GM19463 (cell line): ENCODE results near the gene FMNL2.
"Not testable (repeated sequence)": the region's sequence is repeated elsewhere in the genome, so short reads cannot be mapped to it uniquely, and the experiment has no call there.

ENCODE experiments used
- ATAC-seq: cut with Tn5 transposase; IDR thresholded peaks from one replicate; pipeline ENCODE4 v1.9.1; 2021; ENCODE audit warnings: mild to moderate bottlenecking, moderate library complexity; ENCODE audit not compliant: unreplicated experiment

FMNL2 gene

GRCh38 chr2:152466041-152466440 is 131.1 kb downstream of the FMNL2 start:
- peak; percentile 34 for ATAC-seq

GRCh38 chr2:152466980-152467676 is 132.2 kb downstream of the FMNL2 start:
- peak; percentile 89 for ATAC-seq

- no peak for ATAC-seq
Observed at GRCh38 chr2:152467677-152468410, 132.9 kb downstream of the FMNL2 start.

GRCh38 chr2:152468899-152469692 is 134.1 kb downstream of the FMNL2 start:
- no peak for ATAC-seq

DNA sequence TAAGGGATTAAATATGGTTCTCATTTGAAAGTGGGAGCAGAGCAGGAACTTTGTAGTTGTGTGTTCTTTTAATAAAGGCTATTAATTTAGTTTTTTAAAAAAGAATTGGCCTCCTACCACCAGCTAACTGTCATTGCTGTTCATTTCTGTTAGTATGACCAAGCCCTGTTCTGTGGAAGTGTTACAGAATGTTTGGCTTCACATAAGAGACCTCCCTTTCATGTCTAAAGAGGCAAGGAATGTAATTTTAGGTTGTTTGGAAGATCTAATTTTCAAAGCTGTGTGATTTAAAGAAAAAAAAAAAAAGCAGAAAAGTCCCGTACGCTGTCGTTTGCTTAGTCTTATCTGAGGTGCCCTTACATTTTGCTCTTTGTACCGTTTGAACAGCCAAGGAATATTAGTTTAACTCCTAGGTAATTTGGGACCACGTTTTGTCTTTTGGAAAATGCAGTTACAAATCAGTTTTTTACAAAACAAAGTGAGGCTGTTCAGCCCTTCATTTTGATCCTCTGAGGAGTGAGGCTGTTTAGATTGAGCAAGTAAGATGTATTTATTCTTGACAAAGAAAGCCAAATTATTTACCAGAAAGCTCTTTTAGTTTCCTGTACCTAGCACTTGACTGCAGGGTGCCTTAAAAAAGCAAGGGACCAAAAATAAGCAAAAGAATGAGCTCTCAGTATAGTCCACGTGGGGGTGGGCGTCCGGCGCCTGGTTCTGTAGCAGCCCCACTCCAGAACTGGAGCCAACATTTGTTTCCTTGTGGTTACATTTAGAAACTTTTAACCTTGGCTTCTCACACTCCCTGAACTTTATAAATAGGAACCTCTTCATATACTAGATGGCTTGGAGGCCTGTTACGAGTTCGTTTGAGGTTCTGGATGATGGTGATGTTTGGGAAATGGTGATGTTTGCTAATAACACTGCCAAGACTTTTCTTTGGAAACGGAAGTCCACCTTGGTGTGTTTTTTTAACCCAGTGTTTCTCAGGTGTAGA is 136.2 kb downstream of the FMNL2 start:
- ATAC-seq: no peak

DNA sequence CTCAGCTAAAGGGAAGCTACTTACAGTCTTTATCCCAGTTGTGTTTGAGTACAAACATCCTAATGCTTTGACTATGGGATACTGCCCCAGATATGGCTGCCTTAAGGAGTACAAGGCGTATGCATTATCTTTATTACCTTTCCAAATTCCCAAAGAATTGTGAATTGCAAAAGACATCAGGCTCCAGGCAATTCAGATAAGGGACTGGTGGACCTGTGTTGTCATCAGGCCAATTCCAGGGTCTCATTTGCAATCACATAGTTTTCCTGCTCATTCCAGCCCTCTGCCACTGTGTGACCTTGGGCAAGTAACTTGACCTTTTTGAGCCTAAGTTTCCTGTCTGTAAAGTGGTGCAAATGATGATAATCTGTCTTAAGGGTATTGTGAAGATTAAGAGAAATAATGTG is 137.5 kb downstream of the FMNL2 start:
- ATAC-seq: no peak

DNA sequence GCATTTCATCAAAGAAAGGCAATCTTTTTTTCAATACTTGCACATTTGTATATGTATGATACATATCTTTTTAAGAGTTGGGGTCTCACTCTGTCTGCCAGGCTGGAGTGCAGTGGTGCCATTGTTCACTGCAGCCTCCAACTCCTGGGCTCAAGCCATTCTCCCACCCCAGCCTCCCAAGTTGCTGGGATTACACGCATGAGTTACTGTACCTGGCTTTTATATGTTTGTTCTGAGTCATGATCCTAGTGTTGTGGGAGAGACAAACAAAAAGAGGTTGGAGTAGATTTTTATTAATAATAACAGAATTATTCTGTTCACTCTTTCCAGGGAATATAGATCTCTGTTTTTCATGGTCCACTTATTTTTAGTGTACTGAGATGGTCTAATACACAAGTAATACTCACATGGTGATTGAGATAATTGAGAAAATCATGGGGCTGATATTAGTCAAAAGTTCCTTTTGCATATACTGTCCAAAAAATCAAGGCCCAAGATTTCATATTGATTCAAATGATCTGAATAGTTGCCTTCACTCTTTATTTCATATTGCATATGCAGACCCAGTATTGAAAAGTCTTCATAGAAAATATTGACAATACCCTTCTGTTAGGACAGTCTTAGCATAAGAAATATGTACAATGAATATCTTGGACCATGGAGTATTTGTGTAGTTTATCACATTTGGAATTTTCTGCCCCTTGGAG is 138.3 kb downstream of the FMNL2 start:
- no peak for ATAC-seq

DNA sequence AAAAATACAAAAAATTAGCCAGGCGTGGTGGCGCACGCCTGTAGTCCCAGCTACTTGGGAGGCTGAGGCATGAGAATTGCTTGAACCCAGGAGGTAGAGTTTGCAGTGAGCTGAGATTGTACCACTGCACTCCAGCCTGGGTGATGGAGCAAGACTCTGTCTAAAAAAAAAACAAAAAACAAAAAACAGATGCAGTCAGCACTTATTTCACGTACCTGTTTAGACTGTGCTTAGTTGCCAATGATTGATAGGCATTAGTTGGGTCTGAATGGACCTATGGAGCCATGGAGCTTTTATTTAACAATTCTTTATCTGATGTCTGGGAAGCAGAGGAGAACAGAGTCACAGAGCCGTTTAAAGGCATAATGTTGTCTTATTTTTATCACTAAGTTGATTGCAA is 139.5 kb downstream of the FMNL2 start:
- ATAC-seq: not testable (repeated sequence)

DNA sequence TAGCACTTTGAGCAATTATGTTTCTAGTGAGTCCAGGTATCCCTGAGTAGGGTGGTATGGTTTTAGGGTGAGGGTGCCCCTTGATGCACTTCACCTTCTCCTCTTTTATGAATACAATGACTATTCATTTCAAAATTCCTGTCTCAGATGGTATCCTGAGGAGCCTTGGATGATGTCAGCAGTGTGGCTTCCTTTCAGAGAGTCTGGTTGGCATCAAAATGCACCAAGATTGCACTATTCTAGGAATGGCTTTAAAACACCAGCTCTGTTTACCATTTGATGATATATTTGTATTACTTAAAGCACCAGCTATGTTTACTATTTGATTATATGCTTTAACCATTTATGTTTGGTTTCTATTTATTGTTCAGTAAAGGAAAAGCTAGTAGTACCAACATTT is 141.0 kb downstream of the FMNL2 start:
- ATAC-seq: no peak

DNA sequence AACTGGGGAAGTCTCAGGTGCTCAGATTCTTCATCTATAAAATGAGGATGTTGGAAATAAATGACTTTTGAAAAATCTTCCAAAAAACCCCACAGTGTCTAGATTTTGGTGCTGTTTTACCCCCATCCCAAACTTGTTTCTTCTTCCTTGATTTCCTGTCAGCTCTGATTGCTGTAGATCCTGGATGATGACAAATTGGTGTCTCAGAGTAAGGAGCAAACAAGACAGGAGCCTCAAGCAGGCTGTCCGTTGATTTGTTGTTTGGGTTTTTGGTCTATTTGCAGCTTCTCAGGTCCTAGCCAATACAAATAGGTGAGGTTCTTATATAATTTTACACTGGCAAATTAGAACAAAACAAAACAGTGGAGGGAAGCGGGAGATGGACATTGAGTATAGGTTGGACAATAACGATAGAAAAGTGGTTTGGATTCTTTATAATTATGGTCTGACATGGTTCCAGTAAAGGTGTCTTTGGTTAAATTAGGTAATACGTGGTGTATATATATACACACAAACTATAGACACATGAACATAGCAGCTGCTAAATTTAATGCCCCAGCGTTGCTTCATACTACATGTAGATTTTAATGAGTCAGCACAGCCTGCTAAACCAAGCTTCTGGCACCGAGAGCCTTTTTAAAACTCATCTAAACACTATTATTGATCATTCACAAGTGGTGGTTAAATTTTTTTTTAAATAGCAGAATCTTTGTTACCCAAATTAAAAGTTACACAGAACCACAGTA is 142.5 kb downstream of the FMNL2 start:
- no peak for ATAC-seq

DNA sequence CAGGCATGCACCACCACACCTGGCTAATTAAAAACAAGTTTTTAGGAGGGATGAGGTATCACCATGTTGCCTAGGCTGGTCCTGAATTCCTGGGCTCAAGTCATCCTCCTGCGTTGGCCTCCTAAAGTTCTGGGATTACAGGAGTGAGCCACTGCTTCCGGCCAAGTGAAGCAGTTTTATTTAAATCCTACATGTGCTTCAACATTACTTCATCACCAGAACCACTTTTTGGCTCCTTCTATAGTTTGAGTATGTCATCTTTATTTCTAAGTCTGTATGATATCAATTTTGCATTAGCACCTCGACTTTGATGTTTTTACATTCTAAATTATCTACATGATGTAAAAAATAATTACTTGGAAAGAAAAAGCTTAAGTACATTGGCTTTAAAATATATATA is 144.3 kb downstream of the FMNL2 start:
- ATAC-seq: no peak

DNA sequence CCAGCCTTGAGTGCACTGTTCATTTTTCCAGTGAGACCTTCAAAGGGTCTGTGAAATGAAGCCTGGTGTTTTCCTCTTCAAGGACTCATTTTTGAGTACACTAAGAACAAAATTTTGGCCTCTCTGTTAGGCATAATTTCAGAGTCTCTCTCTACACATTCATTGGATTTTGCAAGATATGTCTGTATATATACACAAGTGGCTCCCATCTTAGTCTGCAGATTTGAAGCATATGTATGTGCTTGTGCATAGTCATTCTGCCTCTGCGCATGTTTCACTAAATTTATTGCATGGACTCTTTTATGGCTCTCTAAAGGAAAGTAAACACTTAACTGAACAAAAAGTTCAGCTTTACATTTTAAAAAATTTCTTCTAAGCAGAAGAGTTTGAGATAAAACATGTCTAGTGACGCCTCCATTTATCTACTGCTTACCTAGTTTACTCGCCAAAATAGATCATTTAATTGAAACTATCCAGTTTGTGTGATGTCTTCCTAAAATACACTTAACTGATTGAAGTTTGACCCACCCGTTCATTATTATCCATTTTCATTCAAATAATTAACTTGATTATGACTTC is 145.9 kb downstream of the FMNL2 start:
- no peak for ATAC-seq

DNA sequence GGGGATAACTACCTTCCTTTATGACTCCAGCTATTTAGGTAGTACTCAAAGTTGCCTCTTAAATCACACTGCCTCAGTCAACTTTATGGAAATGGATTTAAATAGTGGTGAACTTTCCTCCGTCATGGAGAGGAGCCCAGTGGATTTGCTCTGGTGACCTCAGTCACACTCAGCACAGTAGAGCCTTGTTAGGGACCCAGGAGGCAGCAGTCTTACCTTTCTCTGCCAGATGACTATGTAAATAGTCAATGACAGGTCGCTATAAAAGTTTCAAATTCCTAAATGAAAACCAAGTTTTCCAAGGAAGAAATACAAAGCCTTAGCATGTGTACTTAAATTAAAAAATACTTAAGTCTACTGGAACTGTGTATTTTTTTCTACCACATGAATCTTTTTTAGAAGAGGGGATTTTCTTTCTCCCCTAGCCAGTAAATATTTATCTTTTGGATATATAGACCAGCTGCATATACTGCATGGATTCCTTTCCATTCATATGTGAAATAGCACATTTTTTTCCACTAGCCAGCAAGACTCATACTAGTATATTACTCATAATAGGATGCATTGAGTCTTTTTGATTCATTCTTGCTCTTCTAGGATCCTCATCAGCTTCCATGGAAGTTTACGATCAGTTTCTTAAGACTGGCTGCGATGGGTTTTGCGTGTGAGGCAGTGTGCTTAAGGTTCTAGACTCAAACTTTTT is 147.1 kb downstream of the FMNL2 start:
- no peak for ATAC-seq

GRCh38 chr2:152483276-152484063 is 148.5 kb downstream of the FMNL2 start:
- no peak for ATAC-seq

DNA sequence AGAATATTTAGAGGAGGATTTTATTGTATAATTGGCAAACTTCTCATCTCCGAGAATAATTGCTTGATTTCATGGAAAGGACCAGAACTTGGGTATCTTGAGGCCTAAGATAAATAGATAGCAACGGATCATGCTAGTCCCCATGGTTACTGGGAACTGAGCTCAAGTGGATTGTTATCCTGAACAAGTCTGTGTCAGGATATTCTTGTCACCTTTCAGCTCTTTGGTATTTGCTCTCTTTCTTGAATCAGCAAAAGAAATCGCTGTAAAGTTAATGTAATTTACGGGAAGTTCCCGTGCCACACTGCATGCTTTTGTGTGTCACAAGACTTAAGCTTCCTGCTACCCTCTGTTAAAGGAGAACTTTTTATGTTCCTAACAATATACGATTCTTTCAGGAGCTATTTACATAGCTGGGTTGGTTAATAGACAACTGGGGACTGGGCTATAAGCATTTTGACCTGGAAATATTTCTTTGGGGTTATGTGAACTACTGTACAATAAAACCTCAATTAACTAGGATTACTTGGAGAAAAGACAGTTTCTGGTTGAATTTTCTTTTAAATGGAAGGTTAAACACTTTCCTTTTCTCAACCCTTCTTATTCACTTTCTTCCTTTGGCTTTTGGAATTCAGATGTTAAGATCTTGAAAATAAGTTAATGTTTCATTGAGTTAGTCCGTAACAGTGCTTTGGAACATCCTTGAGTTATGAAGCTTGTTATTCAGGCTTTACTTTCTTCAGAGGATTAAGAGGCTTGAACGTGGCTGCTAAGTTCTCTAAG is 151.2 kb downstream of the FMNL2 start:
- ATAC-seq: no peak

DNA sequence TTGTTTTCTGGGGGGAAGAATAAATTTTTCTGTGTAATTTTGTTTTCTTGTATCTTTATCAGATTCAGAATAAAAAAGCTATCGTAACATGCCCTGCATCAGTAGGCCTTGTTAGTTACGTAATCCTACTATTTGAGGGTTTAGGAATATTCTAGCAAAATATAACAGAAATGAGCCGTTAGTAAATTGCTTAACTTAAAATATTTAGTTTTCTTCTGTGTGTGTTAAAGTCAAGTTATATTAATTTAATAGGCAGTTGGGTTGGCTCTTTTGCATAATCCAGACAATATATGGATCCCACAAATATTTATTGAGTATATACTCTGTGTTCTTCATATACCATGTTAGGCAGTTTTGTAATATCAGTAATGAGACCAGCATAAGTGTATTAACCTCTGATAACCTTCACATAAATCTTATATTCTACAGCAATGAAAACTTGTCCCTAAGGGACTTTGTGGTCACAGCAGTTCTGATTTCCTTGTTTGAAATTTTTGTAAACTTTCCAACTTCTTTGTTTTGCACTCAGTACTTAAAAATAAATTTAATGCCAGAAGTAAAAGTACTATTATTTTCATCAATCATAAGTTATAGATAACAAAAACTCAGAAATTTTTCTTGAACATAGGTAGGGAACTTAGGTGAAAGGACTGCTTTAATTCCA is 151.9 kb downstream of the FMNL2 start:
- no peak for ATAC-seq
